Measurements from ENCODE around the gene PKN3. TPM values are rescaled to one million over a fixed set of nuclear protein-coding genes. Genes with fewer than 3 reads are reported as not detected.
A peak's percentile ranks its signal among the peaks of the same experiment; 100 is the strongest.

The PKN3 gene
- polyA plus RNA-seq, 1 donor (not counting 4 experiments of a cell fraction or from before 2014, with no cell fraction given): 1.3 TPM

- H3K4me3 ChIP-seq (ENCODE audit: control insufficient read depth in 2 of 3, extremely low read depth in 1 of 3, insufficient read depth in 2 of 3, low read depth in 1 of 3, low read length in 3 of 3): no peak overlapping the region
- no peak for FAIRE-seq
- H4K20me1 ChIP-seq (ENCODE audit: control insufficient read depth, extremely low read depth, insufficient read depth, low read length): peaks cover 3% of the 10 kb centered on the region
- H3K4me2 ChIP-seq (ENCODE audit: control insufficient read depth, extremely low read depth, insufficient read depth, low read depth, low read length): no peak overlapping the region
- peaks cover under 1% of the 10 kb centered on the region for H3K4me1 ChIP-seq (ENCODE audit: control insufficient read depth, extremely low read depth, insufficient read depth, low read length)
- DNase-seq (ENCODE audit: low read depth, low spot score): no peak
- peaks cover 5 to 6% of the 10 kb centered on the region in 2 experiments for H3K36me3 ChIP-seq (ENCODE audit: control insufficient read depth in 2 of 2, extremely low read depth in 1 of 2, insufficient read depth in 2 of 2, low read length in 2 of 2)
- H3K79me2 ChIP-seq (ENCODE audit: control insufficient read depth, insufficient read depth, low read length): peaks cover 7% of the 10 kb centered on the region
- no peak overlapping the region for H3K27ac ChIP-seq (ENCODE audit: control insufficient read depth, insufficient read depth, low read length)
- H3K27me3 ChIP-seq (ENCODE audit: control insufficient read depth, extremely low read depth, insufficient read depth, low read length): no peaks in the 10 kb centered on the region
- no peak overlapping the region for H3K9ac ChIP-seq (ENCODE audit: control insufficient read depth, extremely low read depth, insufficient read depth, low read length)
- TF ChIP-seq EZH2 (IDR thresholded peaks at IDR 0.05; ENCODE audit: low read length) (no peak), CTCF (optimal IDR thresholded peaks at IDR 0.05 in 1 of 3, IDR thresholded peaks at IDR 0.05 in 1 of 3, conservative IDR thresholded peaks at IDR 0.05 in 1 of 3; ENCODE audit: extremely low read depth in 1 of 3, insufficient read depth in 2 of 3, low read length in 3 of 3) (no peak)
- H2AFZ ChIP-seq (ENCODE audit: control insufficient read depth, low read length): no peak overlapping the region
- H3K9me3 ChIP-seq (ENCODE audit: control insufficient read depth, low read depth, low read length): no peaks in the 10 kb centered on the region
- dilution Hi-C loops (cut with MboI; ENCODE audit: extremely low pct_ligation_motif_present, low sequenced_read_pairs): no loop called here
- no peaks in the 10 kb centered on the region for H3K9me1 ChIP-seq (ENCODE audit: control insufficient read depth, extremely low read depth, insufficient read depth, low read length)
Observed at GRCh38 chr9:128677794-128678193, 24.5 kb upstream of the PKN3 start.

- no peaks in the 10 kb centered on the region for H3K9me1 ChIP-seq (ENCODE audit: control insufficient read depth, extremely low read depth, insufficient read depth, low read length)
- no peaks in the 10 kb centered on the region for H4K20me1 ChIP-seq (ENCODE audit: control insufficient read depth, extremely low read depth, insufficient read depth, low read length)
- H3K9me3 ChIP-seq (ENCODE audit: control insufficient read depth, low read depth, low read length): no peaks in the 10 kb centered on the region
- peak overlapping the region; percentile 8 for H2AFZ ChIP-seq (ENCODE audit: control insufficient read depth, low read length)
- peaks cover 30% of the 10 kb centered on the region for H3K4me1 ChIP-seq (ENCODE audit: control insufficient read depth, extremely low read depth, insufficient read depth, low read length)
- TF ChIP-seq EZH2 (IDR thresholded peaks at IDR 0.05; ENCODE audit: low read length): no peak
- peaks cover 49% of the 10 kb centered on the region for H3K79me2 ChIP-seq (ENCODE audit: control insufficient read depth, insufficient read depth, low read length)
- DNase-seq (ENCODE audit: low read depth, low spot score) (no peak), FAIRE-seq (no peak)
- peaks cover 1 to 11% of the 10 kb centered on the region in 2 experiments for H3K36me3 ChIP-seq (ENCODE audit: control insufficient read depth in 2 of 2, extremely low read depth in 1 of 2, insufficient read depth in 2 of 2, low read length in 2 of 2)
- peak overlapping the region; percentile 99 for H3K27ac ChIP-seq (ENCODE audit: control insufficient read depth, insufficient read depth, low read length)
- peak overlapping the region; percentile 85 for H3K4me2 ChIP-seq (ENCODE audit: control insufficient read depth, extremely low read depth, insufficient read depth, low read depth, low read length)
- H3K27me3 ChIP-seq (ENCODE audit: control insufficient read depth, extremely low read depth, insufficient read depth, low read length): no peaks in the 10 kb centered on the region
- H3K4me3 ChIP-seq (ENCODE audit: control insufficient read depth in 2 of 3, extremely low read depth in 1 of 3, insufficient read depth in 2 of 3, low read depth in 1 of 3, low read length in 3 of 3): peak overlapping the region; percentile 64 to 98 (median 78)
- peak overlapping the region; percentile 99 for H3K9ac ChIP-seq (ENCODE audit: control insufficient read depth, extremely low read depth, insufficient read depth, low read length)
- dilution Hi-C loops (cut with MboI; ENCODE audit: extremely low pct_ligation_motif_present, low sequenced_read_pairs): no loop called here
Observed at GRCh38 chr9:128683340-128684064, 18.8 kb upstream of the PKN3 start.

- Histone ChIP-seq H2AFZ (ENCODE audit: control insufficient read depth, low read length) (no peak overlapping the region), H3K79me2 (ENCODE audit: control insufficient read depth, insufficient read depth, low read length) (peaks cover 49% of the 10 kb centered on the region), H3K4me2 (ENCODE audit: control insufficient read depth, extremely low read depth, insufficient read depth, low read depth, low read length) (peak overlapping the region; percentile 85), H4K20me1 (ENCODE audit: control insufficient read depth, extremely low read depth, insufficient read depth, low read length) (no peaks in the 10 kb centered on the region), H3K4me1 (ENCODE audit: control insufficient read depth, extremely low read depth, insufficient read depth, low read length) (peaks cover 32% of the 10 kb centered on the region), H3K9ac (ENCODE audit: control insufficient read depth, extremely low read depth, insufficient read depth, low read length) (peak overlapping the region; percentile 99), H3K9me1 (ENCODE audit: control insufficient read depth, extremely low read depth, insufficient read depth, low read length) (no peaks in the 10 kb centered on the region), H3K9me3 (ENCODE audit: control insufficient read depth, low read depth, low read length) (no peaks in the 10 kb centered on the region), H3K27me3 (ENCODE audit: control insufficient read depth, extremely low read depth, insufficient read depth, low read length) (no peaks in the 10 kb centered on the region), H3K36me3 (ENCODE audit: control insufficient read depth in 2 of 2, extremely low read depth in 1 of 2, insufficient read depth in 2 of 2, low read length in 2 of 2) (peaks cover 1 to 11% of the 10 kb centered on the region in 2 experiments), H3K27ac (ENCODE audit: control insufficient read depth, insufficient read depth, low read length) (peak overlapping the region; percentile 99), H3K4me3 (ENCODE audit: control insufficient read depth in 2 of 3, extremely low read depth in 1 of 3, insufficient read depth in 2 of 3, low read depth in 1 of 3, low read length in 3 of 3) (peak overlapping the region; percentile 64 to 98 (median 78))
- no peak for DNase-seq (ENCODE audit: low read depth, low spot score)
- dilution Hi-C loops (cut with MboI; ENCODE audit: extremely low pct_ligation_motif_present, low sequenced_read_pairs): no loop called here
- no peak for FAIRE-seq
- TF ChIP-seq EZH2 (IDR thresholded peaks at IDR 0.05; ENCODE audit: low read length) (no peak), CTCF (optimal IDR thresholded peaks at IDR 0.05 in 1 of 3, IDR thresholded peaks at IDR 0.05 in 1 of 3, conservative IDR thresholded peaks at IDR 0.05 in 1 of 3; ENCODE audit: extremely low read depth in 1 of 3, insufficient read depth in 2 of 3, low read length in 3 of 3) (no peak)
Observed at GRCh38 chr9:128684065-128684324, 18.3 kb upstream of the PKN3 start.
